HEK293 (cell line): ENCODE measurements around the gene RFXAP.

Source experiments
- CTCF ChIP-seq: fragments of 450-650 bp; formaldehyde crosslinking; IDR thresholded peaks from 2 replicates; pipeline ENCODE4 v1.5.1; 2016; ENCODE audit warnings: missing biosample characterization, missing genetic modification characterization
- MZF1 ChIP-seq: fragments of 450-650 bp; formaldehyde crosslinking; IDR thresholded peaks from 2 replicates; pipeline ENCODE4 v1.5.1; 2017; ENCODE audit warnings: missing biosample characterization, missing genetic modification characterization, borderline replicate concordance
- TCF7L2 ChIP-seq: IDR thresholded peaks from 2 replicates; pipeline ENCODE4 v1.6.1; 2011; ENCODE audit warnings: low read depth, mild to moderate bottlenecking, inconsistent platforms, low read length, moderate library complexity, borderline replicate concordance
- ZBTB21 ChIP-seq: fragments of 450-650 bp; formaldehyde crosslinking; IDR thresholded peaks from 2 replicates; pipeline ENCODE4 v1.5.1; 2017; ENCODE audit warnings: missing biosample characterization, missing genetic modification characterization
- ZNF777 ChIP-seq: fragments of 450-650 bp; formaldehyde crosslinking; IDR thresholded peaks from 2 replicates; pipeline ENCODE4 v1.5.1; 2017; ENCODE audit warnings: missing biosample characterization, missing genetic modification characterization, borderline replicate concordance

- no peak for TF ChIP-seq MZF1 (tag by site-specific recombination)
- no peak for TF ChIP-seq CTCF
- no peak for TF ChIP-seq TCF7L2
- no peak for TF ChIP-seq ZNF777 (tag by site-specific recombination)
- no peak for TF ChIP-seq ZBTB21
These were observed 21.8 kb downstream of the RFXAP start for GRCh38 chr13:36840718-36841250.
